Measurements from ENCODE around the gene RCSD1.
A peak's percentile ranks its signal among the peaks of the same experiment; 100 is the strongest.

RCSD1 gene

DNA sequence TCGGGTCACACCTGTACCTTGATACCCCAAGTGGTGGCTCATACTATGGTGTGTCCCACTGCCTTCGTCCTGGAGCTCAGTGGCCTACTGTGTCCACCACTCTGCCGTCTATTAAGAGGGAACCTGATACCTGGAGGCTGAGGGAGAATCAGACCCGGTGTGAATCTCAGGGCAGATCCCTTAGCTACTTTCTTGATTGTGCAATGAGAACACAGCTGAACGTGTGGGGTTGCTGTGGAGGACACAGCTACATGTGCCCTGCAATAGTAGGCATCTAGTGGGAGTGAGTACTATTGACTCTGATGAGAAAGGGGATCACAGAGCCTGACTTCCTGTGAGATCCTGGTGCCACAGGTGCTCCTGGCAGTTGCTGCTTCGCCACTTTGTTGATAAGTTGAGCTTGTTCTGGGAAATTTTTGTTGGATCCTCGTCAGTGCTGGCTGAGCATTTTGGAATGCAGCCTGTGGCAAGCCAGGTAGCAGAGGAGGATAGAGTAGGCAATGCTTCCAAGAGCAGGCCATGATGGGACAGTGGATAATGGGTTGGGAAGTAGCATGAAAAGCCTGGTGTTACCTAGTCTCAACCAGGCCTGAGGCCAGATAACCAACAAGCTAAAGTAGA, 63.5 kb downstream of the RCSD1 start:
- no peak for DNase-seq

DNA sequence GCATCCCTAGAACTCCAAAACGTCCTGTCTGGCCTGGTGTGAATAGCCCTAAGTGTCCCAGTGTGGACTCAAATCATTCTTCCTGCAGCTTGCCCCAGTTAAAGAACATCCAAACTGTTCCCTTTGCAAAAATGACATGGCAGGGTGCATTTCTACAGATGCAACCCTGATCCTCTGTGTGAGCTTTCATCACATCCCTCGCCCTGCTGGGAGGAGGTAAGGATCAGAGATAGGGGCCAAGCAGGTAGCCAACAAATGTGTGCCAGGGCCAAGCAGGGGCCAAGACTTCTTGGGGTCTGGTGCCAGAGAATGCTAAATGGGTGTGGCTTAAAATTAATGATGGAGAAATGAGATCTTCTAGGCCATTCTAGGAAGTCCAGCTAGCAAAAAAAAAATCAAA, 64.7 kb downstream of the RCSD1 start:
- no peak for DNase-seq

DNA sequence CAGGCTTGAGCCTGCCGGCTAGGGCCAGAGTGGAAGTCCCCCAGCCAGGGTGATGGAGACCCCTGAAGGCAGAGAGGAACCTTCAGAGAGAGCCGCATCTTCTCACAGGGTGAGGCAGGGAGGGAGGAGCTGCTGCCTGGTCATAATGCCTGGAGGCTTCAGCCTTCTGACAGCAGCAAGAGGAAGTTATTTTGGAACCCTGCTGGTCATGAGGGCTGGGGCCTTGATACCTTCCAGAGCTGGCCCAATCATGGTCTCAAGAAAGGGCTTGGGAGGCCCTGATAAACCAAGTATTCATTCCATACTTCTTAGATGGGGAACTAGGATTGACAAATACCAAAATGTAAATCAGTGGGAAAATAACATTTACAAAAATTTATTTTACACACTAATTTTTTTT, 65.1 kb downstream of the RCSD1 start:
- peak; percentile 34 for DNase-seq

- DNase-seq, result no peak
Observed at GRCh38 chr1:167695756-167696561, 65.9 kb downstream of the RCSD1 start.

DNA sequence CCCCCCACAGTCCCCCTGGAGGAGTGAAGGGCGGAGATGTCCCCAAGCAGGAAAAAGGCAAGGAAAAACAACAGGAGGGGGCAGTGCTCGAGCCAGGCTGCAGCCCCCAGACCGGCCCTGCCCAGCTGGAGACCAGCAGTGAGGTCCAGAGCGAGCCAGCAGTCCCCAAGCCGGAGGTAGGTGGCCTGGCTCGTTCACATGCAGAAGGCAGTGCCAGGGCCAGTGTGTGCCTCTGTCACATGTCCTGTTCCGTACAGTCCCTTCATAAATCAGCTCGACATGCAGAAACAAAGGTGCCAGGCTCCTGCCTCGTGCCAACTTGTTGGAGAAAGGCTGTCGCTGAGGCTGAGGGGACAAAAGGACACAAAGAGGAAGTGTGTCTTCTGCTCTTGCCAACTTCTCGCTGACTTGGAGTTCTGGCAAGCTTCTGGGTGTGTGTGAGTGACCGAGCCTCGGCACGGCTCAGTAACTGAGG, 67.7 kb downstream of the RCSD1 start:
- peak; percentile 65 for DNase-seq

- no peak for DNase-seq
Observed at GRCh38 chr1:167698313-167698712, 68.3 kb downstream of the RCSD1 start.

DNA sequence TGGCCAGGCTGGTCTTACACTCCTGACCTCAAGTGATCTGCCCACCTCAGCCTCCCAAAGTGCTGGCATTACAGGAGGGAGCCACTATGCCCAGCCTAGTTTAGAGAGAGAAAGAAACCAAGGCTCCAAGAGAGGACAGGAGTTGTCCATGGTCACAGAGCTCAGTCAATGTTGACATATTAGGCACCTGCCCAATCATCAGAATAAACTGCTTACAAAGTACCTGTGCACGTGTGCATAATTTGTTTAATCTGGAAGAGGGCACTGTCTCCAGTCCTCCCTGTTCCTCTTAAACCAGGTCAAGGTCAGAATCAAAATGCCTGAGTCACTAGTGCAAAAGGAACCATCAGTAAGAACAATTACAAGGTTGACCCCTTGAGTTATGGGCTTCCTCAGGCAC, 71.5 kb downstream of the RCSD1 start:
- DNase-seq, result no peak

DNA sequence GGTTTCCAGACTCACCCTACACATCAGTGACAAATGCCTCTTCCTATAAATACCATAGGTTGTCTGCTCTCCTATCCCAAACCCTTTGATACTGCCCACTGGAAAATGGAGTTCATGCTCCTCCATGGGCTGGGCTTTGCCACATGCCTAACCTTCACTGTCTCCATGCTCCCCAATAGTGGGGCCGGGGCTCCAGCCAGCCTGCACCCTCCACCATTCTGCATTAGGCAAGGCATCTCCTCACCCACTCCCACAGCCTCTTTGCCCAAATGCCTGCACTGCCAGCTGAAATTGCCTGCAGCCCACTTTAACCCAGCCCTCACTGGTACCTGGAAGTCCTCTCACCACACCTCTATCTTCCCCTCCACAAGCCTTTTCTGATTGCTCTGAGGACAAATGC, 73.5 kb downstream of the RCSD1 start:
- no peak for DNase-seq

- DNase-seq, result no peak
Observed at GRCh38 chr1:167704715-167705114, 74.7 kb downstream of the RCSD1 start.

- DNase-seq, result no peak
Observed at GRCh38 chr1:167705250-167705649, 75.2 kb downstream of the RCSD1 start.

DNA sequence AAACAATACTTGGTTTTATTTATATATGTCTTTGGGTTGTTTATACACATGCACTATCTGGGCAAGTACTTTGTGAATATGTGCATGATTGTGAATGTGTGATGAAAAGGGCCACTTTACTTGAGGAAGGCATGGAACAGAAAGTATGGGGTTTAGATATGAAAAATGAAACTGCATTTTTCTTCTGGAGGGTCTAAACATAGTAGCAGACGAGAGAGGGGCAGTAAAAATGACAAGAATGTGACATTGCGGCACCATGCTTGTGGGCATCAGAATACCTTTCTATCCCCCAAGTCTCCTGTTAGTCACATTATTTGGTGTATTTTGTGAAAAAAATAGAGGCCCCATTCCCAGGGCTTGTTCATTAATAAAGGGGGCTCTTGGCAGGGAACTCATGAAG, 76.3 kb downstream of the RCSD1 start:
- no peak for DNase-seq

DNA sequence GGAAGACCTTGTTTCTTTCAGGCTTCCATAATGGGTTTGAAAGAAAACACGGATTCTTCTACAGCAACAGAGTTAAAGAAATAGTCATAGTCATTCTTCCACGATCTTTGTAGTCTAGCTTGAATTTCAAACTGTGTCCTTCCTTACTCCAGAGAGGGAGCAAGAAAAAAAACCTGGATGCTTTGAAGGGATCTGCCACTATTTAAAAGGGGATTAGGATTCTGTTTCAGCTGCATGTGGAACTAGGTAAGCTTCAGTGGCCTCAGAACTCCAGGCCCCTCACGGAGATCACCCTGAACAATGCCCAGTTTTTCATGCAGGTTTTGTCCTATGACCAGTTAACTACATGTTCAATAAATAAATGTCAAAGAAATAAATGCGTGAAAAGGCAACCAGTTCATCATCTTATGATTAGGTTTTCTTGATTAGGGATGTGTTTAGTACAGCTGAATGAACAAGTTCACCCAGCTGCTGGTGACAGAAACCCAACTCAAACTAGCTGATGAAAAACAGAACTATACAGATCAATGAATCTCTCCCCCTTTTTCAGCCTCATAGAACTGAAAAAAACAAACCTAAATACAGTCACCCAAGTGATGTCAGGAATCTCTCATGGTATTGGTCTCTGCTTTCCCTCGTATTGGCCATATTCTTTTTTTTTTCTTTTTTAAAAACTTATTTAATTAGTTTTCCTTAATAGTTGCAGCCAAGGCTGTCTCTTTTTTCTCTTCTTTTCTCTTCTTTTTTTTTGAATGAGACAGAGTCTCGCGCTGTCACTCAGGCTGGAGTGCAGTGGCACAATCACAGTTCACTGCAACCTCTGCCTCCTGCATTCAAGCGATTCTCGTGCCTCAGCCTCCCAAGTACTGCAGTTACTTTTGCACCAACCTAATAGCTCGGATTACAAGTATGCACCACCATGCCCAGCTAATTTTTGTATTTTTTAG, 77.2 kb downstream of the RCSD1 start:
- no peak for DNase-seq

- DNase-seq, result no peak
Observed at GRCh38 chr1:167707942-167708341, 77.9 kb downstream of the RCSD1 start.

GRCh38 chr1:167708940-167709389, 78.9 kb downstream of the RCSD1 start:
- peak; percentile 50 for DNase-seq

- DNase-seq, result no peak
Observed at GRCh38 chr1:167710836-167711235, 80.8 kb downstream of the RCSD1 start.

- DNase-seq, result no peak
Observed at GRCh38 chr1:167711797-167712196, 81.8 kb downstream of the RCSD1 start.

DNA sequence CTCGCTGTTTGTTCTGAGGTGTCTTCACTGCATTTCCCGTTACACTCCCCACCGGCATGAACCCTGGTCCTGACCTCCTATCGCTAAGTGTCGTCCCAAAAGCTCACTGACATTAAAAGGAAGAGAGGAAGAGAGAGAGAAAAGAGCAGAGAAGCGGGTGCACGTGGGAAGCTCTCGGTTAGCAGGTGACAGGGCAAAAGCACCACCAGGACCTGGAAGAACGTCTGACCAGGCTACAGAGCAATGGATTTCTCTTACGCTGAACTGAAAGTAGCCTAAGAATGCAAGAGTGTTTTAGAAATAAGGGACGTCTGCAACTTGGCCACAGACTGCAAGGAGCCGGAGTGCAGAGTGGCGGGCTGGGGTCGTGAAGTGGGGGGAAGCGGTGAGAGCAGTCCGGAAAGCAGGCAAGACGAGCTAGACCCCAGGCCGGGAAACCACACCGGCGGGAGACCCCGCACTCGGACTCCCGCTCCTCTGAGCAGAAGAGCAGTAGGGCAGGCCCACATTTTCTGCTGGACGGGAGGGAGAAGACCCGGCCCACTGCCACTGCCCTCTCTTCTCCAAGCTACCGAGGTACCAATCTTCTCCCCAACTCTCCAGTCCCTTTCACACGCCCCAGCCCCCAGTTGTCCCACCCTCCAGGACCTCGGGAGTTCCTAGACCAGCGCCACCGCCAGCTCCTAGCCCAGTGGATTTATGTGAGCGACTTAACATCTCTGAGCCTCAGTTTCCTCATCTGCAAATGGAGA, 83.5 kb downstream of the RCSD1 start:
- peak; percentile 54 for DNase-seq

DNA sequence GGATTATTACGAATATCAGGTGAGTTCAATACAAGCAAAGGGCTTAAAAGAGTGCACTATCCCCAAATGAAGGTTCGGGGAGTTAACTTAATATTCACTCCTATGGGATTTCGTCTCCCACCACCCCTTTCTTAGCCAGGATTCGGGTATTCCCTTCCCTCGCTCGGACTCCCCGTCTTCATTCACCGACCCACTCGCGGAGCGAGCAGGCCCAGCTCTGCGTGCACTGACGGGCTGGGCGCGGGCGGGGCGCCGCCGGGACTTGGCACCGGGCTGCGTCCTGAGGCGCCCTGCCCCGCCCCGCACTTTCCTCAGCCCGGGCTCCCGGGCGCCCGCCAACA, 84.0 kb downstream of the RCSD1 start:
- no peak for DNase-seq

DNA sequence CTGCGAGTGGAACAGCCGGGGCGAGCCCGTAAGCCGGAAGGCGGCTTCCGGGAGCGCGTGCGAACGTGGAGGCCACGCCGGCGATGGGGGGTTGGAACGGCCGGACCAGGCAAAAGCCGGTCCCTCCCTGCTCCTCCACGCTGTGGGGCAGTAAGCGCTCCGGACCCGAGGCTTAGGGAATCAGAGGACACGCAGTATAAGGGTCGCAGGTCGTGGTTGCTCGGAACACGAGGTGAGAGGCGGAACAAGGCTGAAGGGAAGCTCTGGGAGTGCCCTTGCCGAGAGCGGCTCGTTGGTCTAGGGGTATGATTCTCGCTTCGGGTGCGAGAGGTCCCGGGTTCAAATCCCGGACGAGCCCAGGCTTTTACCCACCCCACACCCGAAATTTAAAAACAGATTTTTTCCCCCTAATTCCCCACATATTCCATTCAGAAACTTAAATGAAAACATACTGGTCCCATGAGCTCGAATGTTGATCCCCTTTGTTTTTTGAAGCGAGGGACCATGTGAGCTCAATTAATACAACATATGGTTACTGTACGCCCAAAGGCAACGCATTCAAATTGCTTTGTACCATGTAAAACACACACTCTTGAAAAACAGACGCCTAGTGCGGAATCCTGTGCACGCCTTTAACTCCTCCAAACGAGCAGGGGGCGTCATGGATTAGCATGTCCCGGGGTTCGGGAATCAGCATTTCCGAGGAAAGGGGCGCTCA, 84.6 kb downstream of the RCSD1 start:
- DNase-seq, result peak; percentile 92

DNA sequence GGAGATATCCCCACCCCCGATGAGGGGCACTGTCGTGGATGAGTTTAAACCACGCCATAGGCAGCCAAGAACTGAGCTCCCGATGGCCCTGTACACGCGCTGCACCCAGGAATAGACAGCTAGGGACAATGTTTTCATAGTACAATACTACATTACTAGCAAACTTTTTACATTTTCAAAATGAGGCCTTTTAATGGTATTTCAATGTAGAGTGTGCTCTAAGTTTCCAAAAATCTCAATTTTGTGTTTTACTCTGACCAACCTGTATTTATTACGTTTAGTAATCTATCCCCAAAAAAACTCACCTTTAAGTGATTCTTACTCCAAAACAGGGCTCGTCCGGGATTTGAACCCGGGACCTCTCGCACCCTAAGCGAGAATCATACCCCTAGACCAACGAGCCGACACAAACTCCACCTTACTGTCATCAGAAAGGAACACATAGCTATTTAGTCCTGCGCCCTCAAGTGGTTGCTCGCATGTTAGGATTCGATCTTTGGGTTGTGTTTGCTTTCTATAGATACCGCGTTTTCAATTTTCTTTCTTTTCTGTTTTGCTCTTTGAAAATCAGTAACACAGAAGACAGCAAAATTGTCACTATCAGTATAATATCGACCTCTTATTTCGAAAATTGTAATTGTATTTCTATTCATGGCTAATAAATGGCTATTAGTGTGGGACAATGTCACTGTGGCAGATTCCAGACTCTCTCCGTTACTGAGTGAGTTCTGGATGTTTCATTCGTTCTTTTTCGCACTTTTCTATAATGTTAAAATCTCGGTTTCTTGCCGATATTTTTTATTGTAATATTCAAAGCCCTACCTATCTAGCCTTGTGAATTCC, 85.3 kb downstream of the RCSD1 start:
- peak; percentile 95 for DNase-seq

- DNase-seq, result no peak
Observed at GRCh38 chr1:167716000-167716271, 85.9 kb downstream of the RCSD1 start.
